GM10266 (cell line): ENCODE measurements around the gene SWSAP1.

ENCODE experiments used
- DNase-seq: peaks from one replicate; pipeline ENCODE4 v3.0.0; 2012; ENCODE audit errors: extremely low spot score
- CTCF ChIP-seq: IDR thresholded peaks from 2 replicates; pipeline ENCODE4 v1.5.1; 2012; ENCODE audit warnings: mild to moderate bottlenecking, low read depth; ENCODE audit not compliant: control insufficient read depth, insufficient read depth; ENCODE audit errors: missing control alignments

SWSAP1 gene

GRCh38 chr19:11410682-11411081 lies 36.2 kb downstream of the SWSAP1 start:
- DNase-seq = no peak
- TF ChIP-seq CTCF = no peak

- no peak for TF ChIP-seq CTCF
- DNase-seq = no peak
Measured at GRCh38 chr19:11414544-11414943, 40.1 kb downstream of the SWSAP1 start.

GRCh38 chr19:11416346-11417052 lies 42.0 kb downstream of the SWSAP1 start:
- no peak for TF ChIP-seq CTCF
- peak; percentile 5 for DNase-seq

GRCh38 chr19:11418094-11418548 lies 43.7 kb downstream of the SWSAP1 start:
- no peak for TF ChIP-seq CTCF

GRCh38 chr19:11418549-11419506 lies 44.4 kb downstream of the SWSAP1 start, which contains the start of gene RGL3:
Gene RGL3 (minus strand): TSS chr19:11419314. CDS start chr19:11419278, 36 bp downstream.
- peak; percentile 40 for DNase-seq
- no peak for TF ChIP-seq CTCF

More at GRCh38 chr19:11418094-11418548, 43.7 kb downstream of the SWSAP1 start:
- peak; percentile 12 for DNase-seq

GRCh38 chr19:11420429-11421370 lies 46.2 kb downstream of the SWSAP1 start:
- peak; percentile 56 for DNase-seq
- no peak for TF ChIP-seq CTCF
